LNCAP (cell line): ENCODE data around the gene BOLL.

Experiments
- TF ChIP-seq, protein P1 (sequence below): fragments of 450-650 bp; IDR thresholded peaks from 2 replicates; pipeline ENCODE4 v1.5.1; 2017; ENCODE audit warnings: mild to moderate bottlenecking

BOLL gene

GRCh38 chr2:197782126-197782525 lies 3.0 kb downstream of the BOLL start:
- TF ChIP-seq, protein P1, sequence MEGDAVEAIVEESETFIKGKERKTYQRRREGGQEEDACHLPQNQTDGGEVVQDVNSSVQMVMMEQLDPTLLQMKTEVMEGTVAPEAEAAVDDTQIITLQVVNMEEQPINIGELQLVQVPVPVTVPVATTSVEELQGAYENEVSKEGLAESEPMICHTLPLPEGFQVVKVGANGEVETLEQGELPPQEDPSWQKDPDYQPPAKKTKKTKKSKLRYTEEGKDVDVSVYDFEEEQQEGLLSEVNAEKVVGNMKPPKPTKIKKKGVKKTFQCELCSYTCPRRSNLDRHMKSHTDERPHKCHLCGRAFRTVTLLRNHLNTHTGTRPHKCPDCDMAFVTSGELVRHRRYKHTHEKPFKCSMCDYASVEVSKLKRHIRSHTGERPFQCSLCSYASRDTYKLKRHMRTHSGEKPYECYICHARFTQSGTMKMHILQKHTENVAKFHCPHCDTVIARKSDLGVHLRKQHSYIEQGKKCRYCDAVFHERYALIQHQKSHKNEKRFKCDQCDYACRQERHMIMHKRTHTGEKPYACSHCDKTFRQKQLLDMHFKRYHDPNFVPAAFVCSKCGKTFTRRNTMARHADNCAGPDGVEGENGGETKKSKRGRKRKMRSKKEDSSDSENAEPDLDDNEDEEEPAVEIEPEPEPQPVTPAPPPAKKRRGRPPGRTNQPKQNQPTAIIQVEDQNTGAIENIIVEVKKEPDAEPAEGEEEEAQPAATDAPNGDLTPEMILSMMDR: no peak

GRCh38 chr2:197779261-197779660 lies 5.9 kb downstream of the BOLL start:
- TF ChIP-seq, protein P1: no peak

- TF ChIP-seq, protein P1: peak; percentile 62
Measured at GRCh38 chr2:197777823-197778407, 7.2 kb downstream of the BOLL start.

GRCh38 chr2:197760293-197760657 lies 24.8 kb downstream of the BOLL start:
- TF ChIP-seq, protein P1: no peak

DNA sequence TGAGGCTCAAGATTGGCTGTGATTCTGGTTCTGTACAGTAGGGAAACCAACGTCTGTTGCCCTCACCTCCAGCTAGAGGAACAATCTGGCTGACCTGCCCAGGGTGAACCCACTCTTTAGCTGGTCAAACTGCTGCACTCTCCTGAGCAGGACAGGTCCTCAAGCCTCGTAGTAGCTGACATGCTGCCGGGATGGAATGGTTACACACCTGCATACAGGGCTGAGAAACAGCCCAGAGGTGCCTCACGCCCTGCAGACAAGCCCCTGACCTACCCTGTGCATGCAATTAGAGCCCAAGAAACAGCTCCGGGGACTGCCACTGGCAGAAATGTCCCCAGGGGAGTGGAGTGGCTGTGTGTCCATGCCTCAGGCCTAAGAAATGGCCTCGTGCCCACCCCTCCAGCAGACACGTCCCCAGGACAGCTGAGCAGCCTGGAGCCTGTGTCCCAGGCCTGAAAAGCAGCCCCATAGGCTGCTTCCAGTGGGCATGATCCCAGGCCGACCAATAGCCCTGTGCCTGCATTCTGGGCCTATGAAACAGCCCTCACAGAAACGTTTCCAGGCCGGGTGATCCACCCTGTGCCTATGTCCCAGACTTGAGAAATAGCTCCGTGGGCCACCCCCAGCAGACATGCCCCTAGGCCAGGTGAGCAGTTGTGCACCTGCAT lies 25.4 kb downstream of the BOLL start:
- TF ChIP-seq, protein P1: no peak

DNA sequence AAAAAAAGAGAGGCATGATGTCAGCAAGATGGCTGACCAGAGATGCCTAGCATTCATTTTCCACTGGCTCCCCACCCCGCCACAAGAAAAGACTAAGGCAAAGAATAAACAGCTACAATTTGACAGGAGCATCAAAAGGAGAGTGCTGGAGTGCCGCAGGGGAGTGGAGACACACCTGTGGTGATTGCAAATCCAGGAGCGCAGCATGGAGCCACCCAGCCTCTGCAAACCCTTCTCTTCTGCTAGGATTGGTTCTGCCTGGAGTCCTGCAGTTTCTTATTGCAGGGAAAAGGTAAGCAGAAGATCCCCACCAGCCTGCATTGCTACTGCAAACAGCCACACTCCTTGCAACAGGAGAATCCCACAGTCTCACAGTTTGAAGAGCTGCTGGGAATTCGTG lies 26.1 kb downstream of the BOLL start:
- TF ChIP-seq, protein P1: no peak

DNA sequence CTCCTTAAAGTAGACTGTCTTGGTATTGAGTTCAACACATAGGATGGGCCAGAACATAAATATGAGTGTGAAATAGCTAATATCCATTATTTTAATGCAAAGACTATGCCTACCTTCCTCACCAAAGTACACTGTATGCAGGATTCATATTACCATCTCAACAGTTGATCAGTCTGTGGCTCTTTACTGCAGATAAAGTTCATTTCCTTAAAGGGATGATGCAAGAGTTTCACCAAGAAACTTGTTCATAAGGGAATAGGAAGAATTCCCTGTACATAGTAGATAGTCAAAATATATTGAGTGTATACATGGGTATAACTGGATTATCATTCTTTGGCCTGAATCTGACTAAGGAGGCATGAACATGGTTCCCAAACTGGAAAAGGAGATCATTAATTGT lies 44.9 kb downstream of the BOLL start:
- TF ChIP-seq, protein P1: no peak

- TF ChIP-seq, protein P1: no peak
Measured at GRCh38 chr2:197727011-197727410, 58.1 kb downstream of the BOLL start.
